HUDEP-2 (cell line): ENCODE measurements around the gene RALBP1.

ENCODE experiments used
- DNase-seq, 76 experiments: peaks; one replicate each; lab custom pipeline; 2025; ENCODE audit not compliant: unreplicated experiment in 76 of 76; lab: John Stamatoyannopoulos, UW

The RALBP1 gene

DNA sequence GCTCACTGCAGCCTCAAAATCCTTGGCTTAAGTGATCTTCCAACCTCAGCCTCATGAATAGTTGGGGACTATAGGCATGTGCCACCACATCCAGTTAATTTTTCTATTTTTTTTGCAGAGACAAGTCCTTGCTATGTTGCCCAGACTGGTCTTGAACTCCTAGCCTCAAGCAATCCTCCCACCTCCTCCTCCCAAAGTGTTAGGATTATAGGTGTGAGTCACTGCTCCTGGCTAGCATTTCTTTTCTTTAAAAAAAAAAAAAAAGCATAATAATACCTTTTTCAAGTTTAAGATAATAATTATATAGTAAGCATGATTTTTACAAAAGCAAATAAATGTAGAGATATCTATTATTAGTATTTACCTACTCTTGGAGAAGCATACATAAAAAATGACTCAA, 103.0 kb downstream of the RALBP1 start:
- DNase-seq, result no peak

DNA sequence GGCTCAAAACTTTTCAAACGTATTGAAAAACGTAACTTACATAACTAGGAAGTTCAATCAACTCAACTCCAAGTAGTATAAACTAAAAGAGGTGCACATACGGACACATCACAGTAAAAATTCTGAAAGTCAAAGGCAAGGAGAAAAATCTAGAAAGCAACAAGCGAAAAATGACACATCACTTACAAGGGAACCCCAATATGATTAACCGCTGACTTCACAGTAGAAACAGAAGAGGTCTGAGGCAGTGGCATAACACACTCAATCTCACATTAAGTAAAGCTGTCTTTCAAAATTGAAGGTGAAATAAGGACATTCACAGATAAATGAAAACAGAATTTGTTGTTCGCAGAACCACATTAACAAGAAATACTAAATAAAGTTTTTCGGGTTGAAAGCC, 106.4 kb downstream of the RALBP1 start:
- no peak for DNase-seq

DNA sequence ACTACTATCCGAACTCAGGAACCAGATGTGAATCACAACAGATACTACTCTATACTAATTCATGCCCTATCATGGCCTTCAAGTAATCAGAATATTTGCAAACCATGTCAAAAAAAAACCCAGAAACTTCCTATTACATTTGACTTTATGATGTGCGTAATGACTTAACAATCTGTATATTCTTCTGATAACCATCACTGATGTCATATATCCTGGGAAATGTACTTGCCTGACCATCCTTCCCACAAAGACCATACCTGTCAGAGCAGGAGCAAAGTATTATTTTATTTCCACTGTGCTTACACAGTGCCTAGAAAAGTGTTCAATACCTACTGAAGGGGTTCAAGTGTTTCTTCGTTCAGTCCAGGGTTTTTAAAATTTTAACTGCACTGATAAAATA, 111.5 kb downstream of the RALBP1 start:
- DNase-seq, result no peak
